MM.1S (cell line): Measurements from ENCODE around the gene CMTM8.

ENCODE experiments used
- DNase-seq: peaks from one replicate; pipeline ENCODE4 v3.0.0-alpha.2; 2015
- H2AFZ ChIP-seq: fragments of 300-600 bp; sonication (generic); 2 replicates; pipeline ENCODE4 v1.6.0; 2016; ENCODE audit warnings: antibody characterized with exemption, low read length
- H3F3A ChIP-seq: fragments of 300-600 bp; sonication (generic); 2 replicates; pipeline ENCODE4 v1.6.1; 2016; ENCODE audit warnings: mild to moderate bottlenecking, antibody characterized with exemption, low read length, moderate library complexity, mixed read lengths; ENCODE audit not compliant: insufficient read depth
- H3K27ac ChIP-seq: fragments of 300-600 bp; sonication (generic); 2 replicates; pipeline ENCODE4 v1.5.1; 2016; ENCODE audit warnings: mild to moderate bottlenecking, low read length
- H3K27me3 ChIP-seq: fragments of 300-600 bp; sonication (generic); replicated peaks from 2 replicates; pipeline ENCODE4 v1.6.0; 2016; ENCODE audit warnings: low read length; ENCODE audit not compliant: insufficient read depth
- H3K36me3 ChIP-seq: fragments of 300-600 bp; sonication (generic); replicated peaks from 2 replicates; pipeline ENCODE4 v1.6.1; 2016; ENCODE audit warnings: mild to moderate bottlenecking, low read length, mixed read lengths; ENCODE audit not compliant: insufficient read depth
- H3K4me1 ChIP-seq: fragments of 300-600 bp; sonication (generic); 2 replicates; pipeline ENCODE4 v1.6.1; 2016; ENCODE audit warnings: low read length, mixed read lengths
- H3K4me2 ChIP-seq: fragments of 300-600 bp; sonication (generic); 2 replicates; pipeline ENCODE4 v1.6.0; 2016; ENCODE audit warnings: low read depth, low read length
- H3K4me3 ChIP-seq: fragments of 300-600 bp; sonication (generic); 2 replicates; pipeline ENCODE4 v1.5.1; 2016; ENCODE audit warnings: low read length, mixed read lengths
- H3K79me2 ChIP-seq: fragments of 300-600 bp; sonication (generic); 2 replicates; pipeline ENCODE4 v1.6.1; 2016; ENCODE audit warnings: mixed run types, low read length, mixed read lengths
- H3K9ac ChIP-seq: fragments of 300-600 bp; sonication (generic); 2 replicates; pipeline ENCODE4 v1.6.1; 2016; ENCODE audit warnings: low read length, mixed read lengths
- H3K9me2 ChIP-seq: fragments of 300-600 bp; sonication (generic); replicated peaks from 2 replicates; pipeline ENCODE4 v1.6.1; 2016; ENCODE audit warnings: mild to moderate bottlenecking, low read length, mixed read lengths; ENCODE audit not compliant: insufficient read depth
- H3K9me3 ChIP-seq: fragments of 300-600 bp; sonication (generic); replicated peaks from 2 replicates; pipeline ENCODE4 v1.6.1; 2016; ENCODE audit warnings: mild to moderate bottlenecking, low read length, mixed read lengths; ENCODE audit not compliant: insufficient read depth
- H4K20me1 ChIP-seq: fragments of 300-600 bp; sonication (generic); 2 replicates; pipeline ENCODE4 v1.6.1; 2016; ENCODE audit warnings: mild to moderate bottlenecking, low read length, moderate library complexity, mixed read lengths; ENCODE audit not compliant: insufficient read depth
- EZH2 ChIP-seq: fragments of 300-600 bp; sonication (generic); optimal IDR thresholded peaks from 2 replicates; pipeline ENCODE3; 2017; ENCODE audit warnings: low read depth, mild to moderate bottlenecking, antibody characterized with exemption, low read length, mixed read lengths
- EZH2phosphoT487 ChIP-seq: fragments of 300-600 bp; sonication (generic); IDR thresholded peaks from 2 replicates; pipeline ENCODE4 v1.6.1; 2018; ENCODE audit warnings: antibody characterized with exemption, low read length
- TF ChIP-seq, protein P1 (sequence below): fragments of 300-600 bp; sonication (generic); IDR thresholded peaks from 2 replicates; pipeline ENCODE4 v1.5.1; 2016; ENCODE audit warnings: antibody characterized with exemption, low read length, mixed read lengths

The CMTM8 gene

DNA sequence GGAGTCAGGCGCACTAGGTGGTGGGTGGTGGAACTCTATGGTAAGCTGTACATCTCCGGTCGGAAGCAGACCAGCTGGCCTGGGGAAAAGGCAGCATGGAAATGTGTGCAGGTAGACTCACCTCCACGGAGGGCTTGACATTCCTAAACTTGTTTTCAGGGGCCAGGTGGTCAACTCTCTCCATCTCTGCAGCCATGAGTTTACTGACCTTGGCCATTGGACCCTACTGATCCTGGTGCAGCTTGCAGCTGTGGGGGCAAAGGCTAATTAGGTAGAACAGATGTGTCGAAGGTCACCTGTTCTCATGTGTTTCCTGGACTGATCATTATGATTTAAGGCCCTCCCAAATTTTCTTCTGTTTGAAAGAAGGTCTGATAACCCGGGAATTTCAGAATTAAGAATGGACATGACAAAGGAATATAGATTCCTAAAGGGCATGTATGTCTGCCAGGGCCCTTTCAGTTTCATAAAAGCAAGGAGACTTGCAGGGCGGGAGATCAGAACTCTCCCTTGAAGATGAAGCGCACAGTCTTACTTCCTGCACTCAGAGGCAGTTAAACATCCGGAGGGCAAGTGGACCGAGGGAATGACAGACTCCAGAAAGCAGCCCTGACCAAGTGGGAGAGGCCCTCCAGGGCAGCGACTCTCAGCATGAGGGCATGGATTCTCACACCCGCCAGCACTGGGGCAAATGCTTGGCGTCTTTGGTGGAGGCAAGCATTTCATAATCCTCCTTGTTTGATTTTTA lies 97.1 kb downstream of the CMTM8 start:
- H4K20me1 ChIP-seq = no peaks in the 10 kb centered on the region
- H3K27me3 ChIP-seq = no peaks in the 10 kb centered on the region
- no peak overlapping the region for H2AFZ ChIP-seq
- no peak for TF ChIP-seq EZH2phosphoT487
- TF ChIP-seq, protein P1, sequence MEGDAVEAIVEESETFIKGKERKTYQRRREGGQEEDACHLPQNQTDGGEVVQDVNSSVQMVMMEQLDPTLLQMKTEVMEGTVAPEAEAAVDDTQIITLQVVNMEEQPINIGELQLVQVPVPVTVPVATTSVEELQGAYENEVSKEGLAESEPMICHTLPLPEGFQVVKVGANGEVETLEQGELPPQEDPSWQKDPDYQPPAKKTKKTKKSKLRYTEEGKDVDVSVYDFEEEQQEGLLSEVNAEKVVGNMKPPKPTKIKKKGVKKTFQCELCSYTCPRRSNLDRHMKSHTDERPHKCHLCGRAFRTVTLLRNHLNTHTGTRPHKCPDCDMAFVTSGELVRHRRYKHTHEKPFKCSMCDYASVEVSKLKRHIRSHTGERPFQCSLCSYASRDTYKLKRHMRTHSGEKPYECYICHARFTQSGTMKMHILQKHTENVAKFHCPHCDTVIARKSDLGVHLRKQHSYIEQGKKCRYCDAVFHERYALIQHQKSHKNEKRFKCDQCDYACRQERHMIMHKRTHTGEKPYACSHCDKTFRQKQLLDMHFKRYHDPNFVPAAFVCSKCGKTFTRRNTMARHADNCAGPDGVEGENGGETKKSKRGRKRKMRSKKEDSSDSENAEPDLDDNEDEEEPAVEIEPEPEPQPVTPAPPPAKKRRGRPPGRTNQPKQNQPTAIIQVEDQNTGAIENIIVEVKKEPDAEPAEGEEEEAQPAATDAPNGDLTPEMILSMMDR = no peak
- TF ChIP-seq EZH2 = no peak
- no peak overlapping the region for H3K9ac ChIP-seq
- DNase-seq = no peak
- H3K79me2 ChIP-seq = no peaks in the 10 kb centered on the region
- H3F3A ChIP-seq = no peaks in the 10 kb centered on the region
- H3K9me3 ChIP-seq = no peaks in the 10 kb centered on the region
- H3K9me2 ChIP-seq = no peaks in the 10 kb centered on the region
- H3K4me3 ChIP-seq = no peak overlapping the region
- no peak overlapping the region for H3K27ac ChIP-seq
- no peaks in the 10 kb centered on the region for H3K36me3 ChIP-seq
- no peaks in the 10 kb centered on the region for H3K4me1 ChIP-seq
- H3K4me2 ChIP-seq = no peak overlapping the region

DNA sequence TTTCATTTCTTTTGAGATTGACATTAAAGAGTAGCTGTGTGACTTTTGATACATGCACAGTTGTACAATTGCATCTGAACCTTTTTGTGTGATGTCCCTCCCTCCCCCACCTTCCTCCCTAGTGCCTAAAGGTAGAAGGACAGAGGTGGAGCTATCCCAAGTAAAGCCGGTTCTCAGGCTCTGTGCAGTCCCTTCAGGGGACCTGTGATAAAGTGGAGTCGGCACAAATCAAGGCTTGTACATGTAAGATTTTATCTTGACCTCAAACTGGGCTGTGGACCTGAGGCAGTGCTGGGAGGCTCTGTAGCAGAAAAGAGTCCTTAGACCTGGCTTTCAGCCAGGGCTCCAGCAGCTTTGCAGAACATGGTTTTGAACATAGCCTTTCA lies 97.6 kb downstream of the CMTM8 start:
- no peaks in the 10 kb centered on the region for H3K36me3 ChIP-seq
- no peak overlapping the region for H3K4me3 ChIP-seq
- H3K79me2 ChIP-seq = no peaks in the 10 kb centered on the region
- no peaks in the 10 kb centered on the region for H3K4me1 ChIP-seq
- no peaks in the 10 kb centered on the region for H3K9me3 ChIP-seq
- no peak overlapping the region for H3K27ac ChIP-seq
- H4K20me1 ChIP-seq = no peaks in the 10 kb centered on the region
- no peak for TF ChIP-seq EZH2
- TF ChIP-seq, protein P1 = no peak
- no peak for TF ChIP-seq EZH2phosphoT487
- DNase-seq = no peak
- H3F3A ChIP-seq = no peaks in the 10 kb centered on the region
- H3K27me3 ChIP-seq = no peaks in the 10 kb centered on the region
- H3K9ac ChIP-seq = no peak overlapping the region
- H3K4me2 ChIP-seq = no peak overlapping the region
- no peaks in the 10 kb centered on the region for H3K9me2 ChIP-seq
- H2AFZ ChIP-seq = no peak overlapping the region

DNA sequence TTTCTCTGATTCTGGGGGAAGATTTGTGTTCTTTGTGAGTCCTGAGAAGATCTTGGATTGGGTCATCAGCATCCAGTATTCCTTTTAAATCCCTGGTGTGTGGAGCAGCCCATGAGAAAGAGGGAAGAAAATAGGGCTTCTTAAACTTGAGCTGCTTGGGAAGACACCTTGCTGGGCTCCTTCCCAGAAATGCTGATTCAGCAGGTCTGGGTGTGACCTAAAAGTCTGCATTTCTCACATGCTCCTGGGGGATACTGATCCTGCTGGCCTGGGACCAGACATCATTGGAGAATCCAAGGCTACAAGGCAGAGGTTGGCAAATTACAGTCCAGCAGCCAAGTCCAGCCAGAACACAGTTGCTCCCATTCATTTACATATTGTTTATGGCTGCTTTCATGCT lies 99.0 kb downstream of the CMTM8 start:
- no peak overlapping the region for H3K27ac ChIP-seq
- H3K4me1 ChIP-seq = no peaks in the 10 kb centered on the region
- no peaks in the 10 kb centered on the region for H3K36me3 ChIP-seq
- no peak for TF ChIP-seq EZH2phosphoT487
- TF ChIP-seq, protein P1 = no peak
- no peak for TF ChIP-seq EZH2
- no peaks in the 10 kb centered on the region for H3K9me2 ChIP-seq
- H3K79me2 ChIP-seq = no peaks in the 10 kb centered on the region
- H3K9ac ChIP-seq = no peak overlapping the region
- no peak overlapping the region for H3K4me2 ChIP-seq
- H3K9me3 ChIP-seq = no peaks in the 10 kb centered on the region
- no peak overlapping the region for H2AFZ ChIP-seq
- H3K27me3 ChIP-seq = no peaks in the 10 kb centered on the region
- no peak overlapping the region for H3K4me3 ChIP-seq
- no peak for DNase-seq
- H4K20me1 ChIP-seq = no peaks in the 10 kb centered on the region
- H3F3A ChIP-seq = no peaks in the 10 kb centered on the region
